Erythroblast (primary cell): ENCODE data around the gene TGFBR3L.
"Not testable (repeated sequence)": the region's sequence is repeated elsewhere in the genome, so short reads cannot be mapped to it uniquely, and the experiment has no call there.

Source experiments
- GATA1 ChIP-seq: IDR thresholded peaks from 2 replicates; pipeline ENCODE4 v1.6.1; 2011; ENCODE audit warnings: low read depth, mild to moderate bottlenecking, control low read depth, low read length, moderate library complexity
- POLR2A ChIP-seq: IDR thresholded peaks from 2 replicates; pipeline ENCODE4 v1.6.1; 2011; ENCODE audit warnings: mild to moderate bottlenecking, low read length

DNA sequence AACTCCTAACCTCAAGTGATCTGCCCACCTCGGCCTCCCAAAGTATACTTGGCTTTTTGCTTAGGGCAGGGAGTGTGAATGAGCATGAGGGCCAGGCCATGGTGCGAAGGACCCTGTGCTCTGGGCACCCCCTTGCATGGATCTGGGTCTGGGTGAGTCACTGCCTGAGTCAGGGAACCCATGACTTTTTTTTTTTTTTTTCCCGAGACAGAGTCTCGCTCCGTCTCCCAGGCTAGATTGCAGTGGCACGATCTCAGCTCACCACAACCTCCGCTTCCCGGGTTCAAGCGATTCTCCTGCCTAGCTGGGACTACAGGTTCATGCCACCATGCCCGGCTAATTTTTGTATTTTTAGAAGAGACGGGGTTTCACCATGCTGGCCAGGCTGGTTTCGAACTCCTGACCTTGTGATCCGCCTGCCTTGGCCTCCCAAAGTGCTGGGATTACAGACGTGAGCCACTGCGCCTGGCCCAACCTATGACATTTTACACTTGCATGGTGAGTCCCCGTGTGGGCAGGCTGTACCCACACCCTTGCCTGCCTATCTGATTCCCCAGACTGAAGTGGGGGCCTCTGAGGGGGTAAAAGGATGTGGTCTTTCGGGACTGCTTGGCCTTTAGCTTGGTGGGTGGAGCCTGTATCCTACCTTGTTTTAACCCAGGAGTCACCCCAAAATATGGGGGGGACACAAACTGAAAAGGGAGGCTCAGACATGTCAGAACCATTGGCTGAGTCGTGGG lies 21.1 kb upstream of the TGFBR3L start:
- TF ChIP-seq POLR2A, GATA1: not testable (repeated sequence)
